Brain microvascular endothelial cell (primary cell): ENCODE results near the gene GLI2.
A peak's percentile ranks its signal among the peaks of the same experiment; 100 is the strongest.

Experiments
- DNase-seq: peaks from one replicate; pipeline ENCODE4 v3.0.0-alpha.2; 2020
- H3K27ac ChIP-seq: fragments of 250-450 bp; sonication (Bioruptor Pico); 2 replicates; pipeline ENCODE4 v1.5.1; 2020; ENCODE audit warnings: mild to moderate bottlenecking, moderate library complexity
- H3K27me3 ChIP-seq: fragments of 250-450 bp; sonication (Bioruptor Pico); replicated peaks from 2 replicates; pipeline ENCODE4 v1.5.1; 2020; ENCODE audit warnings: mild to moderate bottlenecking
- H3K36me3 ChIP-seq: fragments of 250-450 bp; sonication (Bioruptor Pico); replicated peaks from 2 replicates; pipeline ENCODE4 v1.5.1; 2020; ENCODE audit warnings: mild to moderate bottlenecking
- H3K4me3 ChIP-seq: 2 replicates; pipeline ENCODE4 v1.5.1; 2011; ENCODE audit warnings: low read depth, mild to moderate bottlenecking, control low read depth, low read length, moderate library complexity
- CTCF ChIP-seq: IDR thresholded peaks from 2 replicates; pipeline ENCODE4 v1.5.1; 2011; ENCODE audit warnings: low read depth, mild to moderate bottlenecking, moderate library complexity, low read length, control low read depth, inconsistent platforms; ENCODE audit errors: missing control alignments
- in situ Hi-C: cut with HindIII; loops from 2 replicates; pipeline ENCODE4 v1.10.0; 2017; ENCODE audit warnings: low sequenced_read_pairs, low pct_ligation_motif_present

The GLI2 gene

GRCh38 chr2:120777787-120778186 lies 42.1 kb downstream of the GLI2 start:
- in situ Hi-C loops = no loop called here
- Histone ChIP-seq H3K4me3 (no peak overlapping the region), H3K27me3 (no peaks in the 10 kb centered on the region), H3K27ac (no peak overlapping the region), H3K36me3 (no peaks in the 10 kb centered on the region)
- no peak for TF ChIP-seq CTCF
- no peak for DNase-seq

GRCh38 chr2:120778244-120778643 lies 42.6 kb downstream of the GLI2 start:
- Histone ChIP-seq H3K27ac (no peak overlapping the region), H3K4me3 (no peak overlapping the region), H3K36me3 (no peaks in the 10 kb centered on the region), H3K27me3 (no peaks in the 10 kb centered on the region)
- no peak for TF ChIP-seq CTCF
- in situ Hi-C loops = no loop called here
- DNase-seq = no peak

- Histone ChIP-seq H3K36me3 (no peaks in the 10 kb centered on the region), H3K27ac (peak overlapping the region; percentile 51), H3K4me3 (no peak overlapping the region), H3K27me3 (no peaks in the 10 kb centered on the region)
- peak; percentile 60 for TF ChIP-seq CTCF
- in situ Hi-C loops = loop anchor here (10.0 kb wide), 1 partner anchor 45 kb away; the partner anchor contains the start of gene GLI2
- DNase-seq = peak; percentile 86
Measured at GRCh38 chr2:120779781-120780283, 44.2 kb downstream of the GLI2 start.

GRCh38 chr2:120780402-120780801 lies 44.7 kb downstream of the GLI2 start:
- H3K36me3 ChIP-seq = no peaks in the 10 kb centered on the region
- peak overlapping the region; percentile 25 for H3K27ac ChIP-seq
- TF ChIP-seq CTCF = no peak
- in situ Hi-C loops = loop anchor here (10.0 kb wide), 1 partner anchor 46 kb away; the partner anchor contains the start of gene GLI2
- DNase-seq = no peak
- H3K27me3 ChIP-seq = no peaks in the 10 kb centered on the region
- no peak overlapping the region for H3K4me3 ChIP-seq

GRCh38 chr2:120783371-120783791 lies 47.7 kb downstream of the GLI2 start:
- Histone ChIP-seq H3K36me3 (no peaks in the 10 kb centered on the region), H3K4me3 (no peak overlapping the region), H3K27me3 (no peaks in the 10 kb centered on the region), H3K27ac (no peak overlapping the region)
- in situ Hi-C loops = loop anchor here (10.0 kb wide), 1 partner anchor 49 kb away; the partner anchor contains the start of gene GLI2
- no peak for DNase-seq
- TF ChIP-seq CTCF = no peak

- TF ChIP-seq CTCF = no peak
- Histone ChIP-seq H3K4me3 (no peak overlapping the region), H3K36me3 (no peaks in the 10 kb centered on the region), H3K27me3 (no peaks in the 10 kb centered on the region), H3K27ac (no peak overlapping the region)
- no peak for DNase-seq
- in situ Hi-C loops = loop anchor here (10.0 kb wide), 1 partner anchor 49 kb away; the partner anchor contains the start of gene GLI2
Measured at GRCh38 chr2:120783969-120784372, 48.3 kb downstream of the GLI2 start.
